Measurements from ENCODE around the gene TMPRSS4. TPM values are rescaled to one million over a fixed set of nuclear protein-coding genes. Genes with fewer than 3 reads are reported as not detected.

Gene TMPRSS4
- total RNA-seq, 1 experiment from 2014 or later = not detected

- no peak for DNase-seq (ENCODE audit: low read depth)
Measured at GRCh38 chr11:118079491-118079890, 2.6 kb downstream of the TMPRSS4 start.

- DNase-seq (ENCODE audit: low read depth) = no peak
Measured at GRCh38 chr11:118080296-118080695, 3.4 kb downstream of the TMPRSS4 start.

- DNase-seq (ENCODE audit: low read depth) = peak; percentile 1
Measured at GRCh38 chr11:118081241-118081958, 4.5 kb downstream of the TMPRSS4 start.

- DNase-seq (ENCODE audit: low read depth) = no peak
Measured at GRCh38 chr11:118082880-118083552, 6.1 kb downstream of the TMPRSS4 start.

- DNase-seq (ENCODE audit: low read depth) = no peak
Measured at GRCh38 chr11:118084247-118084646, 7.4 kb downstream of the TMPRSS4 start.

- DNase-seq (ENCODE audit: low read depth) = no peak
Measured at GRCh38 chr11:118084656-118085055, 7.8 kb downstream of the TMPRSS4 start.

- DNase-seq (ENCODE audit: low read depth) = no peak
Measured at GRCh38 chr11:118086913-118087768, 10.3 kb downstream of the TMPRSS4 start, which contains the start of gene SMIM35. Gene SMIM35 (minus strand): TSS chr11:118086963. CDS start chr11:118086757, 206 bp downstream.

GRCh38 chr11:118087931-118088330, 11.1 kb downstream of the TMPRSS4 start:
- DNase-seq (ENCODE audit: low read depth) = no peak

GRCh38 chr11:118088531-118088930, 11.7 kb downstream of the TMPRSS4 start:
- DNase-seq (ENCODE audit: low read depth) = no peak

- no peak for DNase-seq (ENCODE audit: low read depth)
Measured at GRCh38 chr11:118090545-118091162, 13.8 kb downstream of the TMPRSS4 start.

- DNase-seq (ENCODE audit: low read depth) = no peak
Measured at GRCh38 chr11:118091690-118092089, 14.8 kb downstream of the TMPRSS4 start.

GRCh38 chr11:118092907-118093571, 16.2 kb downstream of the TMPRSS4 start:
- no peak for DNase-seq (ENCODE audit: low read depth)

- DNase-seq (ENCODE audit: low read depth) = no peak
Measured at GRCh38 chr11:118095493-118095892, 18.6 kb downstream of the TMPRSS4 start.

- DNase-seq (ENCODE audit: low read depth) = no peak
Measured at GRCh38 chr11:118095967-118096367, 19.1 kb downstream of the TMPRSS4 start.

- DNase-seq (ENCODE audit: low read depth) = no peak
Measured at GRCh38 chr11:118098996-118099837, 22.3 kb downstream of the TMPRSS4 start.

- no peak for DNase-seq (ENCODE audit: low read depth)
Measured at GRCh38 chr11:118099838-118100556, 23.1 kb downstream of the TMPRSS4 start.

GRCh38 chr11:118100691-118101232, 23.9 kb downstream of the TMPRSS4 start:
- no peak for DNase-seq (ENCODE audit: low read depth)

- no peak for DNase-seq (ENCODE audit: low read depth)
Measured at GRCh38 chr11:118102721-118103261, 25.9 kb downstream of the TMPRSS4 start.

GRCh38 chr11:118104491-118104890, 27.6 kb downstream of the TMPRSS4 start:
- DNase-seq (ENCODE audit: low read depth) = no peak
